RKO (cell line): Measurements from ENCODE around the gene JPT1.
"Not testable (repeated sequence)": the region's sequence is repeated elsewhere in the genome, so short reads cannot be mapped to it uniquely, and the experiment has no call there.

Source experiments
- DNase-seq: peaks from one replicate; pipeline ENCODE4 v3.0.0-alpha.2; 2016; ENCODE audit warnings: low spot score

JPT1 gene

GRCh38 chr17:75155191-75155601 lies 884 bp upstream of the JPT1 start:
- DNase-seq = no peak

- DNase-seq = peak; percentile 28
Observed at GRCh38 chr17:75153780-75154194, 525 bp downstream of the JPT1 start.

- peak; percentile 67 for DNase-seq
Observed at GRCh38 chr17:75152922-75153779, 1.2 kb downstream of the JPT1 start.

- DNase-seq = no peak
Observed at GRCh38 chr17:75152523-75152921, 1.8 kb downstream of the JPT1 start.

- DNase-seq = peak; percentile 54
Observed at GRCh38 chr17:75151930-75152329, 2.4 kb downstream of the JPT1 start.

- DNase-seq = no peak
Observed at GRCh38 chr17:75147878-75148546, 6.3 kb downstream of the JPT1 start.

- no peak for DNase-seq
Observed at GRCh38 chr17:75146592-75146991, 7.7 kb downstream of the JPT1 start.

GRCh38 chr17:75144816-75145512 lies 9.3 kb downstream of the JPT1 start:
- DNase-seq = no peak

GRCh38 chr17:75142236-75142971 lies 11.9 kb downstream of the JPT1 start:
- no peak for DNase-seq

GRCh38 chr17:75138519-75138918 lies 15.8 kb downstream of the JPT1 start:
- DNase-seq = no peak

- not testable (repeated sequence) for DNase-seq
Observed at GRCh38 chr17:75137762-75138161, 16.6 kb downstream of the JPT1 start.

GRCh38 chr17:75135946-75136345 lies 18.4 kb downstream of the JPT1 start:
- DNase-seq = no peak

- DNase-seq = no peak
Observed at GRCh38 chr17:75135452-75135851, 18.9 kb downstream of the JPT1 start.

- DNase-seq = not testable (repeated sequence)
Observed at GRCh38 chr17:75133607-75134347, 20.5 kb downstream of the JPT1 start.

GRCh38 chr17:75133001-75133400 lies 21.3 kb downstream of the JPT1 start:
- no peak for DNase-seq

- DNase-seq = not testable (repeated sequence)
Observed at GRCh38 chr17:75132018-75133000, 22.0 kb downstream of the JPT1 start.

- DNase-seq = peak; percentile 87
Observed at GRCh38 chr17:75131278-75132017, 22.9 kb downstream of the JPT1 start, which contains the start of gene NT5C. Gene NT5C, minus strand, starts transcription at chr17:75131742. Its CDS starts 35 bp downstream, at chr17:75131707.

- DNase-seq = peak; percentile 79
Observed at GRCh38 chr17:75130632-75131277, 23.6 kb downstream of the JPT1 start.
